Measurements from ENCODE around the gene CPTP. TPM values are rescaled to one million over a fixed set of nuclear protein-coding genes. Genes with fewer than 3 reads are reported as not detected.

Gene CPTP
- polyA plus RNA-seq, 1 donor = 10.8 TPM

DNA sequence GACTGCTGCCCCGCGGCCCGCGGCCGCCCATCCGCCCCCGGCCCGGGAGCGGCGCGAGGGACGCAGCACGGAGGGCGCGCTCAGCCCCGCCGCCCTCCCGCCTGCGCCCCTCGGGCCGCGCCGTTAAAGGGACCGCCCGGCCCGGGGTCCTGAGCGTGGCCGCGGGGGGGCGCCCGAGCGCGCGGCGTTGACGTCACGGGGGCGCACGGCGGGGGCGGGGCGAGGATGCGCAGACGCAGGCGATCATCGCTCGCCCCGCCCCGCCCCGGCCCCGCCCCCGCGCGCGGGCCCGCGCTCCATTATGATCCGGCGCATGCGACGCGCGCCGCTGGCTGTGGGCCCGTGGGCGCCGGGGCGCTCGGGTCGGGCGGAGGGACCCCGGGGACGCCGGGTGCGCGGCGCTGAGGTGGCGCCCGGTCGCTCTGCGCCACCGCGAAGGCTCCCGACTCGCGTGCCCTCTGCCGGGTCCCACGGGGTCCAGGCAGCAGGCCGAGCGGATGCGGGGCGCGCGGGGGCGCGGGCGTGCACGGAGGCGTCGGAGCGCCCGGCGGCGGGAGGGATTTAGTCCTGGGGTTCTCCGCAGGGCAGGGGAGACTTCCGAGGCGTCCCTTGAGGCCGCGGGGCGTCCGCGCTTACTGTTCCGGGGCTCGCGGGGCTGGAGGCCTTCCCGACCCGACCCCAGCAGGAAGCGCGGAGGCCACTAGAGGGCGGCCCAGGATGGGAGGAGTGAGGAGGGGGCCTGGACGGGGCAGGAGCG lies 24.8 kb downstream of the CPTP start, which contains the start of gene DVL1:
DVL1 (minus strand) TSS at position 163 of the 757 bp plus-strand sequence. CDS start 353 bp downstream, outside the sequence.
- peak; percentile 72 for DNase-seq

DNA sequence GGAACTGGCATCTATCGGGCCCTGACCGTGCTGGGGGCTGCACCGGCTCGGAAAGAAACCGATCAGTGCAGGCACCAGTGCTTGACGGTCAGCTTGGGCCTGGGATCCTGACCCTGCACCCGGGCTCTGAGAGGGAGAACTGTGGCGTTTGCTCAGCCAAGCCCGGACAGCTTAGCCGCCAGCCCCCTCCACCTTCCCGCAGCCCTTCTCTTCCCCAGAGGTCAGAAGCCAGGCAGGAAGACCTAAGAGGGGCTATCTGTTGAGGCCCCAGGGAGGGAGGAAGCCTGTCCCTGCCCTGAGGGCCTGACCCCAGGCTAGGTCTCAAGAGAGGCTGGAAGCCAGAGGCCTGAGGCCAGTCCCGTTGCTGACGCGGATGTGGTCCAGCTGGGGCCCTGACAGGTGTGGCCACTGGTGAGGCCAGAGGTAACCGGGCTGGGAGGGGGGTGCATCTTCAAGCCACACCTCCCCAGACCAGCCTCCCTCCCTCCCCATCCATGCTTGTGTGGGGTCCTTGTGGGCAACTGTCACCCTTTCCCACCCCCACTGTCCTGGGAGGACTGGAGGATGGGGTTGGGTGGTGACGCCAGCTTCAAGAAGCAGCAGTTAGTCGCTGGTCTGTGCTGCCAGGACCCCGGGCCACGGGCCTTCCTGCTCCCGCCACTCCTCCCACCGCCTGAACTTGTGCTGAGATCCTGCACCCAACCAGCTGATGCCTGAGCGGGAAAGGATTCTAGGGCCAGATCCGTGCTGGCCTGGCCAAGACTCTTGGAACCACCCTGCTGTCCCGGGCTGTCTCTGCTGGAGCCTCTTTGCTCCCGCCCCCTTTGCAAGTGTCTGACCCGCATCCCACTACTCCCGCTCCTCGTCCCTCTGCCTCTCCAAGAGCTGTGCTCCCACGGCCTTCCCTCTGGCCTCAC lies 27.2 kb downstream of the CPTP start:
- no peak for DNase-seq

DNA sequence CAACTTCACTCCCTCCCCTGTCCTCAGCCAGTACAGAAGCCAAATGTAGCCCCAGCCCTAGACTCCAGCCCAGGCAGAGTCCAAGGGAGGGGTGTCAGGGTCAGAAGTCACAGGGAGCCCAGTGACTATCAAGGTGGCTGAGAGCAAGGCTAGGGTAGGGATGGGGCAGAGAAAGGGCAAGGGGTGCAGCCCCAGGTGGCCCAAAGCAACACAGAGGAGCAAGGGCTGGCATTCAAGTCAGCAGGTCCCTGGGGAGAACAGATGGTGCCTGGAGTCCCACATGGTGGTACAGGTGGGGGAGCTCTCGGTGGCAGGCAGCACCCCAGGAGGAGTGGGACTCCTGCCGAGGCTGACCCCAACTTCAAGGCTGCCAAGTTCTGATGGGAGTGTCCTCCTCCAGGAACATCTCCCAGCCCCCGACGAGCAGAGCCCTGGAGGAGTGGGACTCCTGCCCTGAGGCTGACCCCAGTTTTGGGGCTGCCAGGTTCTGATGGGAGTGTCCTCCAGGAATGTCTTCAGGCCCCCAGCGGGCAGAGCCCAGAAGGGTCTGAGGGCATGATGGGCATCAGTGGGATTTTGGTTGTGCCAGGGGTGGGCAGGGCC lies 28.3 kb downstream of the CPTP start:
- DNase-seq = no peak

DNA sequence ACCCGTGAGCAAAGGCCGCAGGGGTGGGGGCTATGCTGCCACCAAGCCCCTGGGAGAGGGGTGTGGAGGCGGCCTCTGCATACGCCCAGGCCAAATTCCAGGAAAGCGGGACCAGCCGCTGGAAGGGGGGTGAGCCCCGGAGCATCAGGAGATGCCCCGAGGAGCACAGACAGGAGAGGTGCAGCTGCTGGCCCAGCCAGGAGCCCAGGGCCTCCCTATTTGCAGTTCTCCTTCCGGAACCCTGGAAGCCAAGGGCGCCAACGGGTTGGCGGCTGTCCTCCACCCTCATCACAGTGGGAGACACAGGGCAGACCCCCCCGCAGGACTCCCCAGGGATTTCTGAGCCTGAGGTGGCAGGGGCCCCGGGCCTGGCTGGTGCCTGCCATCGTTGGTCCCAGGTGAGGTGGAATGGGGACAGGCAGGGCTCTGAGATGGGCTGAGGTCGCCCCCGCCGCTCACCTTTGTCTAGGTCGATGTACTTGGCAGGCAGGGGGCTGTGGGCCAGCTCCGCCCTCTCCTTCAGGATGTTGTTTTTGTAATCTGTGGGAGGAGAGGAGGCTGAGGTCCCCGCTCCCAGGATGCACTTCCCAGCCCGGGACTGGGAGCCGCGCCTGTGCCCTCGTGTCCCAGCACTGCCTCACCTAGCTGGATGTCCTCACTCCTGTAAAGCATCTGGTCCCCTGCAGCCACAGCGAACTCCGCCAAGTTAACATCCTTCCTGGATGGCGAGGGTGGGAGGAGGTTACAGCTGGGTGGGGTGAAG lies 29.0 kb downstream of the CPTP start:
- DNase-seq = no peak

DNA sequence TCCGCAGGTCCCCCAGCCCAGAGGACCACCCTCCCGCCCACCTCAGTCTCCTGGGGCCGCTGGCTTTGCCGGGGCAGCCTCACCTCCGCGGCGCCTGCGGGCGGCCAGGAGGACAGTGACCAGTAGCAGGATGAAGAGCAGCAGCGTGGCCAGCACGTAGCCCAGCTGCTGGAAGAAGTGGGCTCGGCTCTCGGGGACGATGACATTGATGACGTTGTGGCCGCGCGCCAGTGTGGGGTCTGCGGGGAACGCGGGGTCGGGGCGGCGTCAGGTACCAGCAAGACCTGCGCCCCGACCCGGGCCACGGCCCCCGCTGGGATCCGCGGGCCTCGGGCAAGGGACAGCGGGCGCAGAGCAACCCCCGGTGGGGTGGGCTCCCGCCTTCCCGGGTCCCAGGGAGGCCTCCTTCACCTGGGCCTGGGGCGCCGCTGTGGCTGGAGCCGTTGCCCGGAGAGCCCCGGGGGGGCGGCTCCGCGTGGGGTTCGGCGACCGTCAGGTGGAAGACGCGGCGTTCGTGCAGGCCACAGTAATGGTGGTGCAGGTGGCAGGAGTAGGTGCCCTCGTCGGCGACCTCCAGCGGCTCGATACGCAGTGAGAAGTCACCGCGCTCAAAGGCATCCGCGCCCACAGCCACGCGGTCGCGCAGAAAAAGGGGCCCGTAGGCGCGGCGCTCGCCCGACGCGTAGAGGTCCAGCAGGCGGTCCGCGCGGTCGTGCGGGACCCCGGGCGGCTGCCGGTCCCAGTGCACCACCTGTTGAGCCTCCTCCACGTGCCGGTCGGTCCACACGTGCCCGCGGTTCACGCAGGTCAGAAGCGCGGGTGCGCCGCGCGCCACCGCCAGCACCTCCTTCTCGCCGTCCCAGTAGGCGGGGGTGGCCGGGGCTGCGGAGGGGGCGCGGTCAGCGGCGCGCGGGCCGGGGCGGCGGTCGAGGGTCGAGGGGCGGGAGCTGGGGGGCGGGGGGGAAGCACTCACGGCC lies 30.0 kb downstream of the CPTP start:
- DNase-seq = no peak

DNA sequence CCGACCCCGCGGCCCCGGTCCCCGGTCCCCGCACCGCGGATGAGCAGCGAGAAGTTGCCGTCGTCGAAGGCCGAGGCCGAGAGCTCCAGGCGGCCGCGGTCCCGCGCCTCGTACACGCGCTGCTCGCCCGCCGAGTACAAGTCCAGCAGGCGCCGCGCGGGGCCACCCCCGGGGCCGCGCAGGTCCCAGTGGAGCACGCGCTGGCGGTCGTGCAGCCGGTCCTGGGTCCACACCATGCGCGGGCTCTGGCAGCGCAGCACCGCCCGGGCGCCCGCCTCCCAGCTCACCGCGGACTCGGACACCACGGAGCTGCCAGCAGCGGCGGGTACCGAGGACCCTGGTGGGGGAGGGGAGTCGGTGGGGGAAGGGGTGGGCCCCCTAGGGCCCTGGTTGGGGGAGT lies 30.8 kb downstream of the CPTP start:
- DNase-seq = no peak

DNA sequence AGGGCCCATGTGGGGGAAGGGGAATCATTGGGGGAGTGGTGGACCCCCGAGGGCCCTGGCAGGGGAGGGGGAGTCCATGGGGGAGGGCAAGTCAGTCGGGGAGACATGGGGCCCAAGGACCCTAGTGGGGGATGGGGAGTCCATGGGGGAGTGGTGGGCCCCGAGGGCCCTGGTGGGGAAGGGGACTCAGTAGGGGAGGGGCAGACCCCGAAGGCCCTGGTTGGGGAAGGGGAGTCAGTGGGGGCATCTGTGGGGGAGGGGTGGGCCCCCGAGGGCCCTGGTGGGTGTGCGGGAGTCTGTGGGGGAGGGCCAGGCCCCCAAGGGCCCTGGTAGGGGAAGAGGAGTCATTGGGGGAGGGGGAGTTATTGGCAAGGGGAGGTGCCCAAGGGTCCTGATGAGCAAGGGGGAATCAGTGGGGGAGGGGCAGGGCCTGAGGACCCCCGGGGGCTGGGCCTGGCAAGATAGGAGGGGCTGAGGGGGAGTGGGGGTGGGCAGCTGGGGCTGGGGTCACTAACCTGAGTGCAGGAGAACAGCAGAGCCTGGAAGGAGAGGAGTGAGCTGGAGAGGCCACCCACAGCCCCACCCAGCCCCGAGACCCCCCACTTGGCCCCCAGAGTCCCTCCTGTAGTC lies 31.7 kb downstream of the CPTP start:
- DNase-seq = no peak

DNA sequence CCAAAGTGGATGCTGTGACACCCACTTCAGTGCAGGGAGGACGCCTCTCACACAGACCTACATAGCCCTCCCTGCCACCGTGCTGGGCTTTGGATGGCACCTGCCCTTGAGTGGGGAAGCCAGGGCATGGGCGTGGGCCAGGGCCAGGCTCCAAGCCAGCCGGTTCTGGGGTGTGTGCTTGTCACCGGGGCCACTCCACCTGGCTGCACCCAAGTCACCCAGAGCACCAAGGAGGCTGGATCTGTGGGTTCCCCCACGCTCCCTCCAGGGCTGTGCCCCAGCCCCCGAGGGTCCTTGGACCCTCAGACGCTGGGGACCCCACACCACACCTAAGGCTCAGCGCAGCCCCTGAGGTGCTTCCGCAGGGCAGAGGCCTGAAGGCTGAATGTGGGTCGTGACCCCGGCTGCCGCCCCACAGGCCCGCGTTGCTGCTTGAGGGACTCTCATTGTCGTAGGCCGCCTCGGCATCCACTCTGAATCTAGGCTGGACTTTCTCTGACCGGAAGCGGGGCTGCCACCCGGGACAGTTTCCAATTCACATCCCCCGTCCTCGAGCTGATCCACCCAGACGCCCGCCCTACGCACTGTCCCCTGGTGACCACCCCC lies 32.3 kb downstream of the CPTP start:
- no peak for DNase-seq

DNA sequence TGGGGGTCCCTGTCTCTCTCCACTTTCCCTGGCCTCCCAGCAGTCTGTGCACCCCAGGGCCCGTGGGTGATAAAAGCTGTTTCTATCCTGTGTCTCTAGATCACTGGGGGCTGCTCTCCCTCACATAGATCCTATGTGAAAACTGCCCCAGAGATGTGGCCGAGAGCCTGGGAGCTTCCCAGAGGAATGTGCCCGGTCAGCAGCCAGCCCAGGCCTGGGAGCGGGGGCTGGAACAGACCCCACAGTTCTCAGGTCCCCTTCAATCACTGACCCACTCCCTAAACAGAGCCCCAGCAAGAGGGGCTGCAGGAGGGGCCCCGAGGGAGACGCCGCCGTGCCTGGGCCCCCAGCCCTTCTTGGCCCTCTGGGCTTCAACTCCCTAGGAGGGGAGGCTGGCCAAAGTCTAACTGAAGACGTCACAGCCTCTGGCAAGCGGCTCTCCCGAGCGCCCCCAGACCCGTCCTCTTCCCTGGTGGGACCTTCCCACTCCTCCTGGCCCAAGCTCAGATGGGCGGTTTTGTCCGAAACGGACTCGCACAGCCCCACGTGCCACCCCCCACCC lies 33.4 kb downstream of the CPTP start:
- no peak for DNase-seq

DNA sequence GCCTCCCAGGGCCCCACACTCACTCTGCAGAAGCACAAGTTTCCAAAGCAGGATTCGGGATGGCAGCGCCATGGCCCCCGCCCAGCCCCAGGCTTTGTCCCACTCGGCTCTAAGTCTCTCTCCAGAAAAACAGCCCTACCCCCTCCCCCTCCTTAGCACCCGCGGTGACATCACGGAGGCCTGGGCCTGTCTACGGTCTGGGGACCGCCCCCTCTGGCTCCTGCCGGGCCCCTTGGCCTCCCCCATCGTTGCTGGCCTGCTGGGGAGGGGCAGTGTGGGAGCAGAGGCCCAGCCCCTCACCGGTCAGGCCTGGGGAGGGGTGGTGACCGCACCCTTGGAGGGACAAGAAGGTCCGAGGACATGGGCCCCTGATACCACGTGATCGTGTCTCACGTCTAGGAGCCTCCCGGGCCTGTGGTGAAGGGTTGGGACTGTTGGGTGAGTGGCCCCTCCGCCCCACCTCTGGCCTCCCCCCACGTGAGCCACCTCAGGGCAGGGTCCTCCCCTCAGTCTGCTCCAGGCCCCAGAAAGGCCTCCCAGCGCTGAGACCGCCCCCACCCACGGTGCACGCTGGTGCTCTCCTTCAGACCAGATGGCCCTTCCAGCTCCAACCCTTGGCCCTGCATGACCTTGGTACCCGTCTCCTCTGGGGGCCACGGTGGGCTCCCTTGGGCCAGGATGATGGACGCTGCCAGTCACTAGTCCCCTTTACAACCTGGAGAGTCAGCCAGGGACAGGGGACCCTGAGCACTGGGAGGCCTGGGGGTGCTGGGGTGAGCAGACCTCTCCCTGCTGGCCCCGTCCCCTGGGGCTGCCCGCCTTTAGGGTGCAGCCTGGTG lies 34.0 kb downstream of the CPTP start, which contains the start of gene MXRA8:
MXRA8 (minus strand) TSS at position 123 of the 839 bp plus-strand sequence; CDS start at position 72, 51 bp downstream.
- peak; percentile 69 for DNase-seq

DNA sequence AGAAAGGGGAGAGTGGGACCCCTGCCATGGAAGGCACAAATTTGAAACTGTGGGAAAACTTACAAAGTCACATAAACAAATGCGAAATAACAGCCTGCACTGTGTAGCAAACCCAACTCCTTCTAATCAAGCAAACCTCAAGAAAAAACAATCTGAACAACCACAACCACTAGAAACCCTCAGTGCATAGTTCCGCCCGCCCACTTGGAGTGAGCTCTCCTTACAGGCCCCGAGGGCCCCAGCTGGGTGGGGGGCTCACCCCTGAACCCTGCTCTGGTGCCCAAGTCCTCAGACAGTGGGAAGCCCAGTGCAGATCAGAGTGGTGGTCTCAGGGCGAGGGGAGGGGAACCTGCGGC lies 34.7 kb downstream of the CPTP start:
- no peak for DNase-seq

DNA sequence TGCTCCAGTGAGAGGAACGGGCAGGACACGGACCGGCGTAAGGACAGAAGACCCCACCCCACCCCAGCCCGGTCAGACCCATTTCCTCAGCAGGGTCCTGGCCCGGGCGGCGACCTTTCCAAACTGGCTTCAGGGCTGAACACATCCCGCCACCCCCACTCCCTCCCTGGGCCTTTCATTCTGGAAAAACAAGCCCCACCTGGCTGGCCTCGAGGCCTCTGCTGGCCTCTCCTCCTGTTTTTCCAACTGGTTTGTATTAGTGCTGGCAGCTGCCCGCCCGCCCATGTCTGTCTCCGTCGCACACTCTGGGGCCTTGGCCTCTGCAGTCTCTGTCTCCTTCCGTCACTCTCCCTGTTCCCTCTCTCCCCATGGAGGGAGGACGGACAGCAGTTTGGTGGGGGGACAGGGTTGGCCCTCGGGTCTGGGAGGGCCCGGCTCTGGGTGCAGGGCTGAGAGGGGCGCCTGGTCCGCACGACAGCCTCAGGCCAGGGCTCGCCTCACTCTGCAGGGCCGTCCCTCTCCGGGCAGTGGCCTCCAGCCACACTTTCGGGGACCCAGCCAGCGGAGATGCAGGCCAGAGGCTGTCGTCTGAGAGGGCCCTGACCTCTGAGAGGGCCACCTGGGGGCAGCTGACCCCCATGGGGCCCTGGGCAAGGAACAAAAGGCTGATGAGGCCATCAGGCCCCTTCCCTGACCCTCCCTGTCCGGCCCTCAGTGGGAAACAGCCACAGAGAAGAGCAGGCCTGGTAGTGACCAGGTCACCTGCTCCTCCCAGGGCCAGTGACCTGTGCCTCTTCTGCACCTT lies 35.3 kb downstream of the CPTP start:
- no peak for DNase-seq

DNA sequence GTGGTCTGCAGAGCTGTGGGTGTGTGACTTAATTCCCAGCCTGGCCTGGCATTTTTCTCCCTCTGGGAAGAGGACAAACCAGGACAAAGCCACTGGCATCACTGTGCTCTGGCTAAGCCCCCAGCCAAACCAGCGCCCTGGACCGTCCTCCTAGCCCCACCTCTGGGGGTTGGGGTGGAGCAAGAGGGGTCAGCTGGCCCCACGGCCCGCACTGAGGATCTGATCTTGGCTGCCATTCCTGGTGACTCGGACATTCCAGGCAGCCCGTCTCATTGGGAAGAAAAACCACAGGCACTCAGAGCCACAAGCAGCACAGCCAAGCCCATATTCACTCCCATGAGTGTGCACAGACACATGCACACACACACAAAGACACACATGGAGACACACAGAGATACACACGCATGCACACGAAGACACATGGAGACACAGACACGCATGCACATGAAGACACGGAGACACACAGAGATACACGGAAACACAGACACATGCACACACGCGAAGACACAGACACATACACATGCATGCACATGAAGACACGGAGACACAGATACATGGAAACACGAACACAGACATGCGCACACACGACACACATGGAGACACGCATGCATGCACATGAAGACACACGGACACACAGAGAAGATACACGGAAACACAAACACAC lies 36.0 kb downstream of the CPTP start:
- DNase-seq = no peak

DNA sequence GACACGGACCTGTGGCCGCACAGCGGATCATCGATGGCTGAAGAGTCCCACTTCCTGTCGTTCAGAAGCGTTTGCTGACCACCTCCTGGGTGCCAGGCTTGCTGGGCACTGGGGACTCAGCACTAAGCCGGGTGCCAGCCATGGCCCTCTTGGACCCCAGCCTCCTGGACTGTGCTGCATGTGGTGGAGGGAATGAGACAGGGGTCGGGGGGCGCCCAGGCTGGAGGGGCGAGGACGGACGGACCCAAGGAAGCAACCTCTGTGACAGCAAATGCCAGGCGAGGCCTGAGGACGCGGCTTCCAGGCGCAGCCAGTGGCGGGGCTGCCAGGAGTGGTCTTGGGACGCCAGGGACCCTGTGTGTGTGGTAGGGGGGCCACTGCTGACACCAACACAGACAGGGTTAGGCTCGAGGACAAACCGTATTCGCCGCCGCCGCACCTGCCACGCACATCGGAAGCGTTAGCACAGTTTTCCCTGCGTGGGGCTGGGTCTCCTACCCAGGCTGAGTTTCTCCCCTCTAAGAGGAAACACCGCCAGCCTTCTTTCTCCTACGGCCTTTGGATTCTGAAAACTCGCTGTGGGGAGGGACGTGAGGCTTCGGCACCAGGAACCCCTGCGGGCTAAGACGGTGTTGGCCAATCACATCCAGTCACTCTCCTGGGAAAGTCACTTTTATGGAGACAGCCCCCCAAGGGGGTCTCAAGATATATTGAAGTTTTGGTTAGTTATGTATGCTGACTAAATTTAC lies 36.8 kb downstream of the CPTP start:
- no peak for DNase-seq

DNA sequence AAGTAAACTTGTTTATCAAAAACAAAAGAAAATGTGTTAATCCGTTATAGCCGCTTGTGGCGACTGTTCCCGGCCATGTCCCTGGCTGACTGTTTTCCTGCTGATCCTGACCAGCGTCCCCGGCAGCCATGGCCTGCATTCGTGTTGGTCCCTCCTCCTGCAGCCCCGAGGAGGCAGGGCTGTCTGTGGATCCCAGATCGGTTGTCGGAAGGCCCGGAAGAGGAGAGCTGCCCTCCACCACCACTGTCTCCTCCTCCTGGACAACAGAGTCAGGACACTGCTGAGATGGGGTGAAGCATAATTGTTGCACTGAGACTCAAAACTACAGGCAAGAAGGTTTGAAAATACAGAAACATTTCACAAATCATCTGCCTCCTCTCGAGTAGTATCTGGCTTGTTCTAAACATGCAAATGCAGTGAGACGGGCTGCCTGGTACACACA lies 37.4 kb downstream of the CPTP start:
- no peak for DNase-seq

DNA sequence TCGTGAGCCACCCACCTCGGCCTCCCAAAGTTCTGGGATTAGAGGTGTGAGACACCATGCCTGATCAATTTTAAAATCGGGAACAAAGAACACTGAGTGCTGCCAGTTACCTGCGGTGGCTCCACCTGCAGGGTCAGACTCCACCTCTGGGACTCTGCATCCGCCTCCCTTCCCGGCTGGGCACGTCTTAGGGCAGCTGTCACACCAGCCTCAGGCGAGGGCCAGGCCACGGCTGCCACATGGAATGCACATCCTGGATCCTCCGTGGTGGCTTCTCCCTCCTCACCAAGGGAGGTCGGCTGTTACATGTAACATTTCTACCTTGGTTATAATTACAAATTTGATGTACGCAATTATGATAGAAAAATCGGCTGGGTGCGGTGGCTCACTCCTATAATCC lies 39.7 kb downstream of the CPTP start:
- no peak for DNase-seq
